Measurements from ENCODE around the gene SLC39A13. TPM values are rescaled to one million over a fixed set of nuclear protein-coding genes. Genes with fewer than 3 reads are reported as not detected.
A peak's percentile ranks its signal among the peaks of the same experiment; 100 is the strongest.

The SLC39A13 gene
- total and polyA plus RNA-seq, 2 of the 4 experiments (the other 2 are of a cell fraction), result 32.4 to 144 TPM

GRCh38 chr11:47413351-47413750 is 5.0 kb downstream of the SLC39A13 start:
- H2BK120ac ChIP-seq (ENCODE audit: low read depth, low read length), result peak overlapping the region; percentile 91
- peak overlapping the region; percentile 48 to 69; a peak in 3 of 4 replicates for H4K8ac ChIP-seq (ENCODE audit: low read depth in 2 of 2, low read length in 2 of 2)
- no peaks in the 10 kb centered on the region for H3K27me3 ChIP-seq (ENCODE audit: control insufficient read depth, insufficient read depth, low read length)
- H2AK9ac ChIP-seq (replicated peaks; ENCODE audit: low read depth, low read length, poor library complexity), result peak overlapping the region; percentile 93
- POLR2A ChIA-PET (ENCODE audit: unreplicated experiment), result interaction anchor here (0.6 kb wide), 1 partner anchor 700 kb away, joined by 3 read pairs; no protein-coding TSS in a partner anchor
- H3K14ac ChIP-seq (replicated peaks; ENCODE audit: low read depth, low read length), result peak overlapping the region; percentile 41
- peak overlapping the region; percentile 12 for H3K18ac ChIP-seq (ENCODE audit: low read depth, low read length)
- H4K20me1 ChIP-seq (ENCODE audit: insufficient read depth, low read length), result peaks cover 31% of the 10 kb centered on the region; the same call in 1 of the 2 replicates
- peaks cover 6% of the 10 kb centered on the region; the same call in 1 of the 2 replicates for H3K9me1 ChIP-seq (ENCODE audit: insufficient read depth, low read length)
- peak overlapping the region; percentile 79 for H3K27ac ChIP-seq (ENCODE audit: insufficient read depth, low read length)
- H3K79me1 ChIP-seq (ENCODE audit: low read depth in 1 of 2, low read length in 2 of 2), result peaks cover 23 to 74% of the 10 kb centered on the region in 2 experiments; a peak in 3 of 4 replicates
- H3K56ac ChIP-seq (ENCODE audit: extremely low read depth, insufficient read depth, low read length), result no peak overlapping the region
- in situ Hi-C loops (cut with MboI; ENCODE audit: low sequenced_read_pairs) (no loop called here), dilution Hi-C loops (cut with HindIII; ENCODE audit: low sequenced_read_pairs, unreplicated experiment) (no loop called here), intact Hi-C loops (cut with micrococcal nuclease) (no loop called here)
- CTCF ChIA-PET, result no interaction called here
- peak overlapping the region; percentile 74 for H2BK5ac ChIP-seq (ENCODE audit: low read depth, low read length, poor library complexity, severe bottlenecking)
- no peak overlapping the region for H3K4me2 ChIP-seq (ENCODE audit: low read depth, low read length)
- peaks cover 56% of the 10 kb centered on the region for H3K4me1 ChIP-seq (ENCODE audit: control insufficient read depth, insufficient read depth, low read length)
- H2AFZ ChIP-seq (replicated peaks; ENCODE audit: low read length, poor library complexity), result no peak overlapping the region
- peak overlapping the region; percentile 85 for H3K4ac ChIP-seq (ENCODE audit: low read depth, low read length)
- no peak for TF ChIP-seq MXI1 (IDR thresholded peaks at IDR 0.05; ENCODE audit: borderline replicate concordance, low read depth, low read length)
- no peak for TF ChIP-seq RAD21 (IDR thresholded peaks at IDR 0.05; ENCODE audit: low read length)
- TF ChIP-seq NFE2L2 (IDR thresholded peaks at IDR 0.05; ENCODE audit: low read depth, low read length), result no peak
- no peak for TF ChIP-seq RCOR1 (IDR thresholded peaks at IDR 0.05; ENCODE audit: insufficient replicate concordance, low read length)
- TF ChIP-seq POLR2A (IDR thresholded peaks at IDR 0.05; ENCODE audit: low read depth, low read length), result no peak
- no peak for TF ChIP-seq CTCF (conservative IDR thresholded peaks at IDR 0.05; ENCODE audit: low read depth, low read length)
- TF ChIP-seq MAFK (IDR thresholded peaks at IDR 0.05; ENCODE audit: low read depth, low read length), result no peak
- no peak for TF ChIP-seq CEBPB (IDR thresholded peaks at IDR 0.05; ENCODE audit: low read depth, low read length)
- TF ChIP-seq FOS (IDR thresholded peaks at IDR 0.05; ENCODE audit: low read depth, low read length), result no peak
- TF ChIP-seq RFX5 (IDR thresholded peaks at IDR 0.05; ENCODE audit: low read depth, low read length), result no peak
- no peak for TF ChIP-seq MAZ (IDR thresholded peaks at IDR 0.05; ENCODE audit: borderline replicate concordance, low read depth, low read length)
- TF ChIP-seq SMC3 (IDR thresholded peaks at IDR 0.05; ENCODE audit: low read depth, low read length), result no peak
- no peak for TF ChIP-seq USF2 (IDR thresholded peaks at IDR 0.05; ENCODE audit: low read depth, low read length)
- no peak for TF ChIP-seq CHD1 (IDR thresholded peaks at IDR 0.05; ENCODE audit: low read depth, low read length)
- no peak for TF ChIP-seq ELK1 (IDR thresholded peaks at IDR 0.05; ENCODE audit: borderline replicate concordance, low read depth, low read length)
- TF ChIP-seq BHLHE40 (IDR thresholded peaks at IDR 0.05; ENCODE audit: low read depth, low read length), result no peak
- peaks cover 61% of the 10 kb centered on the region for H3K36me3 ChIP-seq (ENCODE audit: control insufficient read depth, insufficient read depth, low read length)
- H3K9ac ChIP-seq (ENCODE audit: low read depth, low read length), result 0 out of 2 replicates have a peak overlapping the region, but pooled peaks have one; percentile 15
- 100% methylated on average over 6 of the region's 13 CpGs; no CpG with 5 or more reads in 1 of the 2 experiments for WGBS, 2 experiments (ENCODE audit: extremely low coverage in 2 of 2, insufficient read length in 1 of 2)
- H4K91ac ChIP-seq (ENCODE audit: insufficient read depth, low read depth, low read length), result peak overlapping the region; percentile 88
- no peak overlapping the region for H3K4me3 ChIP-seq (ENCODE audit: insufficient read depth, low read depth, low read length)
- peak overlapping the region; percentile 22; the same call in 1 of the 2 replicates for H2BK20ac ChIP-seq (ENCODE audit: low read depth, low read length)
- 0 out of 2 replicates have a peak overlapping the region, but pooled peaks have one; percentile 1 for H3K23ac ChIP-seq (ENCODE audit: low read depth, low read length)
- BruUV-seq (replicated peaks), result no TSS peak
- ATAC-seq (ENCODE audit: low read depth) (no peak), DNase-seq (no peak)
- H2BK15ac ChIP-seq (ENCODE audit: low read depth, low read length), result peak overlapping the region; percentile 73; the same call in 2 of the 3 replicates
- H4K5ac ChIP-seq (ENCODE audit: low read depth, low read length), result peak overlapping the region; percentile 42; the same call in 1 of the 2 replicates
- H2AK5ac ChIP-seq (ENCODE audit: low read depth, low read length), result peak overlapping the region; percentile 99
- H3K9me3 ChIP-seq (ENCODE audit: control insufficient read depth, insufficient read depth, low read length), result no peaks in the 10 kb centered on the region

All from IMR-90 (cell line).